CD4-positive, alpha-beta memory T cell (primary cell): Measurements from ENCODE around the gene INHBC. TPM values are rescaled to one million over a fixed set of nuclear protein-coding genes. Genes with fewer than 3 reads are reported as not detected.

Experiments
- CTCF ChIA-PET: fragments of 350-600 bp; sonication (Branson Sonifier 250); formaldehyde crosslinking; loops from one replicate; lab custom pipeline; 2021; ENCODE audit warnings: inconsistent platforms; ENCODE audit not compliant: partially characterized antibody; lab: Charles Lee
- POLR2A ChIA-PET: fragments of 350-600 bp; sonication (Branson Sonifier 250); formaldehyde crosslinking; loops from one replicate; lab custom pipeline; 2021; ENCODE audit not compliant: partially characterized antibody; lab: Charles Lee
- DNase-seq, 5 donors: peaks; one replicate each; pipeline versions ENCODE4 v3.0.0 to v3.0.0-alpha.2; 2020 to 2022; ENCODE audit warnings: mixed read lengths in 1 of 5
- H3K27ac ChIP-seq: one replicate; pipeline ENCODE4 v1.7.0; 2013; ENCODE audit warnings: low read depth, low read length
- H3K27me3 ChIP-seq: 2 replicates; pipeline ENCODE4 v1.7.0; 2013; ENCODE audit warnings: mild to moderate bottlenecking, low read length, moderate library complexity; ENCODE audit not compliant: insufficient read depth
- H3K36me3 ChIP-seq: 2 replicates; pipeline ENCODE4 v1.7.0; 2013; ENCODE audit warnings: mild to moderate bottlenecking, low read length, moderate library complexity; ENCODE audit not compliant: insufficient read depth
- H3K4me1 ChIP-seq: 2 replicates; pipeline ENCODE4 v1.7.0; 2013; ENCODE audit warnings: mild to moderate bottlenecking, low read length, moderate library complexity; ENCODE audit not compliant: insufficient read depth
- H3K4me3 ChIP-seq, 2 donors: one replicate each; pipeline ENCODE4 v1.7.0; 2013; ENCODE audit warnings: low read length in 2 of 2, mild to moderate bottlenecking in 1 of 2
- H3K9me3 ChIP-seq, 2 donors: one replicate each; pipeline ENCODE4 v1.7.0; 2013; ENCODE audit warnings: low read length in 2 of 2, control low read depth in 1 of 2; ENCODE audit not compliant: control insufficient read depth in 1 of 2
- H3K27ac Mint-ChIP-seq, 7 donors: one replicate each; pipeline ENCODE4 v1.8.0; 2020 to 2021; ENCODE audit warnings: mixed read lengths in 7 of 7, mild to moderate bottlenecking in 6 of 7, inconsistent platforms in 3 of 7, moderate library complexity in 3 of 7
- H3K27me3 Mint-ChIP-seq, 2 donors: one replicate each; pipeline ENCODE4 v1.8.0; 2020 to 2021; ENCODE audit warnings: mixed read lengths in 2 of 2
- H3K36me3 Mint-ChIP-seq, 2 donors: one replicate each; pipeline ENCODE4 v1.8.0; 2020 to 2021; ENCODE audit warnings: mixed read lengths in 2 of 2, inconsistent platforms in 1 of 2, mild to moderate bottlenecking in 1 of 2
- H3K4me1 Mint-ChIP-seq, 4 donors: one replicate each; pipeline ENCODE4 v1.8.0; 2020 to 2021; ENCODE audit warnings: mixed read lengths in 4 of 4, mild to moderate bottlenecking in 1 of 4
- H3K4me3 Mint-ChIP-seq, 8 donors: one replicate each; pipeline ENCODE4 v1.8.0; 2020 to 2021; ENCODE audit warnings: mixed read lengths in 8 of 8, mild to moderate bottlenecking in 7 of 8, moderate library complexity in 6 of 8, inconsistent platforms in 3 of 8
- H3K9me3 Mint-ChIP-seq, 8 donors: one replicate each; pipeline ENCODE4 v1.8.0; 2020 to 2021; ENCODE audit warnings: mixed read lengths in 8 of 8, mild to moderate bottlenecking in 5 of 8, inconsistent platforms in 3 of 8, moderate library complexity in 1 of 8
- intact Hi-C: fragments of 100-400 bp; cut with micrococcal nuclease; formaldehyde crosslinking; loops from one replicate; pipeline ENCODE4 v1.15.1; 2023
- polyA plus RNA-seq, 2 donors: library from polyadenylated mRNA; unstranded; fragments of 300-500 nt; fragmentation: Illumina TruSeq; gene quantifications; one replicate each; pipeline ENCODE4 v1.2.3, GENCODE V29; 2021
- total RNA-seq, 2 experiments: library from RNA; stranded (reverse); gene quantifications; one replicate each; pipeline ENCODE4 v1.2.3, GENCODE V29; 2021

INHBC gene
- total and polyA plus RNA-seq, 4 experiments from 2014 or later, result not detected

DNA sequence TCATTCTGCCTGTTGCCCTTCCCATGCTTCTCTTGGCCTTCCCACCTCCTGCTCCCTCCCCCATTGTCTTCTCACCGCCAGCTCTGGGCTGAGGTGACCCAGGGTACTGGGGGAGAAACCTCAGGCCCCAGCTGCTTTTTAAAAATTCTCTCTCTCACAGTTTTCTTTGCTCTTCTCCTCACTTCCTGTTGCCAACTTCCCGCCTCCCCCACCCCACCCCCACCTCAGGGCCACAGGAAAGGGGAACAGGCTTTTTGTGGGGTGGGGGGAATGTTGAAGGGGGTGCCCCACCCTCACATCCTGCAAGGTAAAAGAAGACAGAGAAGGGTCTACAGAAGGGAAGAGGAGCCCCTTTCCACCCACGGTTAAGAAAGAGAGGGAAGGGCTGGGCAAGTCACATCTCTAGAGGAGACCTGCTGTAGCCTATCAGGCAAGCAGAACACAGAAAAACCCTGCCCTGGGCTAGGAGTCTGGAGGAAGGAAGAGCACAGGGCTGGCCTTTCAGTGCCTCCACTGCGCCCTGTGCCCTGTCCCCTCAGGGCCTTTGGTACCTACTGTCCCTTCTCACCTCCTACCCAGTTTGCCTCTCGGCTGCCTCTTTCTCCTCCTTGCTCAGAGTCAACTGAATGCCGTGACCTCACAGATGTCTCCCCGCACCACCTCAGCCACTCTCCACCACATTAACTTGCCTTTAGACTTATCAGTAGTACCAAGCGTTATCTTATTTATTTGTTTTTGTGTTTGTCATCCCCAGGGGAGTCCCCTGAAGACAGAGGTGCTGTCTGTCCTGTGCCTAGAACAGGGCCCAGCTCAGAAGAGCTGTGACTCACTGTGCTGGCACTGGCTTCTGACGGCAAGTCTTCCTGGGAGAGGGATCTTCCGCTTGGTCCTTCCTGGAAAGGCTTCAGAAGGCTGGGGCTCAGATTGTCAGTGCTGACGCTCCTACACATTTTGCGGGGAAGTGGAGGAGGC, 43.4 kb downstream of the INHBC start:
- intact Hi-C loops, result loop anchor here (1.0 to 5.0 kb wide), 3 partner anchors 16 to 264 kb away; partner anchors contain the start of gene DCTN2
- H3K36me3 ChIP-seq, result peaks cover 19% of the 10 kb centered on the region
- peaks cover 49 to 82% (median 66%) of the 10 kb centered on the region in 4 donors for H3K4me1 Mint-ChIP-seq
- peak overlapping the region; percentile 86 for H3K27ac ChIP-seq
- H3K36me3 Mint-ChIP-seq, result peaks cover 30 to 42% of the 10 kb centered on the region in 2 donors
- H3K27me3 ChIP-seq, result no peaks in the 10 kb centered on the region
- ChIA-PET POLR2A (interaction anchor here (0.7 to 10.2 kb wide), 20 partner anchors 8 to 266 kb away, joined by 3 to 225 read pairs (median 6); partner anchors contain the start of genes DCTN2, DDIT3, GLI1 and MARS1), CTCF (interaction anchor here (0.6 to 10.7 kb wide), 11 partner anchors 9 to 366 kb away, joined by 3 to 204 read pairs (median 3); partner anchors contain the start of genes DCTN2, DDIT3, GLI1 and INHBE)
- peak; percentile 58 to 89 (median 64) for DNase-seq
- H3K4me3 ChIP-seq, result peak overlapping the region; percentile 91 to 97
- H3K4me3 Mint-ChIP-seq, result peak overlapping the region; percentile 89 to 99 (median 98)
- H3K4me1 ChIP-seq, result peaks cover 70% of the 10 kb centered on the region
- H3K27me3 Mint-ChIP-seq, result no peaks in the 10 kb centered on the region
- peaks cover 0 to 3% (median 0%) of the 10 kb centered on the region in 8 donors for H3K9me3 Mint-ChIP-seq
- no peaks in the 10 kb centered on the region for H3K9me3 ChIP-seq
- H3K27ac Mint-ChIP-seq, result peak overlapping the region; percentile 98 to 100 (median 99)

- POLR2A ChIA-PET, result interaction anchor here (0.7 to 10.2 kb wide), 13 partner anchors 9 to 400 kb away, joined by 3 to 225 read pairs (median 8); partner anchors contain the start of genes DCTN2, DDIT3, GLI1 and MARS1
- peaks cover 0 to 3% (median 0%) of the 10 kb centered on the region in 8 donors for H3K9me3 Mint-ChIP-seq
- H3K36me3 Mint-ChIP-seq, result peaks cover 21 to 34% of the 10 kb centered on the region in 2 donors
- peak overlapping the region; percentile 89 to 99 (median 98) for H3K4me3 Mint-ChIP-seq
- intact Hi-C loops, result loop anchor here (1.0 to 5.0 kb wide), 3 partner anchors 8 to 263 kb away; partner anchors contain the start of gene DDIT3
- H3K27ac Mint-ChIP-seq, result peak overlapping the region; percentile 98 to 100 (median 99)
- Histone ChIP-seq H3K9me3 (no peaks in the 10 kb centered on the region), H3K27me3 (no peaks in the 10 kb centered on the region), H3K27ac (peak overlapping the region; percentile 86), H3K4me1 (peaks cover 62% of the 10 kb centered on the region), H3K4me3 (peak overlapping the region; percentile 91 to 97), H3K36me3 (peaks cover 12% of the 10 kb centered on the region)
- no peaks in the 10 kb centered on the region for H3K27me3 Mint-ChIP-seq
- DNase-seq, result no peak
- H3K4me1 Mint-ChIP-seq, result peaks cover 49 to 78% (median 63%) of the 10 kb centered on the region in 4 donors
- CTCF ChIA-PET, result interaction anchor here (0.7 to 10.7 kb wide), 2 partner anchors 17 to 48 kb away, joined by 4 to 204 read pairs; partner anchors contain the start of gene GLI1
Measured at GRCh38 chr12:57479043-57479375, 44.4 kb downstream of the INHBC start.

GRCh38 chr12:57479376-57480115, 45.0 kb downstream of the INHBC start, which contains the start of gene ARHGAP9:
ARHGAP9 (minus strand) TSS chr12:57479866; CDS start chr12:57479406, 460 bp downstream.
- Histone ChIP-seq H3K9me3 (no peaks in the 10 kb centered on the region), H3K4me1 (peaks cover 56% of the 10 kb centered on the region), H3K4me3 (peak within 1 kb of the TSS; percentile 91 to 97), H3K36me3 (peaks cover 6% of the 10 kb centered on the region), H3K27ac (peak within 1 kb of the TSS; percentile 86), H3K27me3 (no peaks in the 10 kb centered on the region)
- DNase-seq, result peak; percentile 83 to 90 (median 86)
- Mint-ChIP-seq H3K27ac (peak within 1 kb of the TSS; percentile 98 to 100 (median 99)), H3K36me3 (peaks cover 16 to 29% of the 10 kb centered on the region in 2 donors), H3K27me3 (no peaks in the 10 kb centered on the region), H3K9me3 (peaks cover 0 to 3% (median 0%) of the 10 kb centered on the region in 8 donors), H3K4me3 (peak within 1 kb of the TSS; percentile 89 to 99 (median 98)), H3K4me1 (peaks cover 44 to 73% (median 57%) of the 10 kb centered on the region in 4 donors)
- CTCF ChIA-PET, result interaction anchor here (0.6 to 10.7 kb wide), 5 partner anchors 11 to 47 kb away, joined by 3 to 204 read pairs (median 4); partner anchors contain the start of genes GLI1 and INHBE
- intact Hi-C loops, result loop anchor here (1.0 to 5.0 kb wide), 3 partner anchors 8 to 263 kb away; partner anchors contain the start of gene DDIT3
- POLR2A ChIA-PET, result interaction anchor here (0.6 to 10.2 kb wide), 22 partner anchors 9 to 401 kb away, joined by 3 to 225 read pairs (median 5); partner anchors contain the start of genes DCTN2, DDIT3, GLI1 and MARS1

GRCh38 chr12:57481671-57482070, 47.1 kb downstream of the INHBC start:
- Histone ChIP-seq H3K4me3 (no peak overlapping the region), H3K4me1 (peaks cover 41% of the 10 kb centered on the region), H3K36me3 (no peaks in the 10 kb centered on the region), H3K9me3 (no peaks in the 10 kb centered on the region), H3K27ac (peak overlapping the region; percentile 86), H3K27me3 (no peaks in the 10 kb centered on the region)
- Mint-ChIP-seq H3K9me3 (peaks cover 0 to 3% (median 0%) of the 10 kb centered on the region in 8 donors), H3K36me3 (peaks cover 5 to 17% of the 10 kb centered on the region in 2 donors), H3K4me1 (peaks cover 39 to 60% (median 46%) of the 10 kb centered on the region in 4 donors), H3K4me3 (peak overlapping the region in 5 of 8 donors; percentile 17 to 80 (median 58)), H3K27ac (peak overlapping the region; percentile 98 to 100 (median 99)), H3K27me3 (no peaks in the 10 kb centered on the region)
- ChIA-PET POLR2A (interaction anchor here (1.1 to 10.2 kb wide), 3 partner anchors 12 to 38 kb away, joined by 4 to 225 read pairs (median 82); partner anchors contain the start of genes DDIT3 and GLI1), CTCF (interaction anchor here (10.7 kb wide), 1 partner anchor 19 kb away, joined by 204 read pairs; the partner anchor contains the start of gene GLI1)
- intact Hi-C loops, result no loop called here
- DNase-seq, result peak in 1 of 5 donors; percentile 27

- intact Hi-C loops, result no loop called here
- ChIA-PET POLR2A (interaction anchor here (10.2 kb wide), 1 partner anchor 21 kb away, joined by 225 read pairs; the partner anchor contains the start of gene GLI1), CTCF (interaction anchor here (0.6 to 10.7 kb wide), 3 partner anchors 21 to 1062 kb away, joined by 3 to 204 read pairs (median 3); partner anchors contain the start of gene GLI1)
- H3K27ac ChIP-seq, result no peak overlapping the region
- H3K4me1 ChIP-seq, result peaks cover 44% of the 10 kb centered on the region
- Mint-ChIP-seq H3K27me3 (no peaks in the 10 kb centered on the region), H3K4me3 (peak overlapping the region in 2 of 8 donors; percentile 16 to 49), H3K9me3 (peaks cover 0 to 5% (median 0%) of the 10 kb centered on the region in 8 donors), H3K27ac (peak overlapping the region; percentile 18 to 89 (median 72)), H3K4me1 (peaks cover 39 to 53% (median 45%) of the 10 kb centered on the region in 4 donors), H3K36me3 (peaks cover 0 to 7% of the 10 kb centered on the region in 2 donors)
- H3K27me3 ChIP-seq, result no peaks in the 10 kb centered on the region
- H3K9me3 ChIP-seq, result no peaks in the 10 kb centered on the region
- H3K36me3 ChIP-seq, result no peaks in the 10 kb centered on the region
- DNase-seq, result no peak
- H3K4me3 ChIP-seq, result no peak overlapping the region
Measured at GRCh38 chr12:57483466-57483865, 48.9 kb downstream of the INHBC start.

DNA sequence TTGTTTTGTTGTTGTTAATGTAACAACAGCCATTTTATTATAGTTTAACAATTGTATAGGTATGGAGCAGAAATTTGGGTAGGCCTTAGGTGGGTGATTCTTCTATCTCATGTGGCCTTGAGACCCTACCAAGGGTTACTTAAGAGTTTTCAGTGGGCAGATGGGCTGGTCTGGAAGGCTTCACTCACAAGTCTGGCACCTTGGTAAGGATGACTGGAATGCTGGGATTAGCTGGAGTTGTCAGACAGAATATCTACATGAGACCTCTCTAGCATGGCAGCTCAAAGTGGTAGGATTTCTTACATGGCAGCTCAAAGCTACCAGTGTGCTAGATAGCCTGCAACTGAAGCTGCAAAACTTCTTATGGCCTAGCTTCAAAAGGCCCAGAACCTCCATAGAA, 51.1 kb downstream of the INHBC start:
- intact Hi-C loops, result loop anchor here (2.0 to 5.0 kb wide), 2 partner anchors 61 to 207 kb away; partner anchors contain the start of genes DCTN2 and OS9
- Histone ChIP-seq H3K27me3 (no peaks in the 10 kb centered on the region), H3K4me3 (no peak overlapping the region), H3K4me1 (peaks cover 35% of the 10 kb centered on the region), H3K27ac (no peak overlapping the region), H3K9me3 (no peaks in the 10 kb centered on the region), H3K36me3 (peaks cover 12% of the 10 kb centered on the region)
- peaks cover 0 to 3% (median 0%) of the 10 kb centered on the region in 8 donors for H3K9me3 Mint-ChIP-seq
- CTCF ChIA-PET, result interaction anchor here (1.1 to 2.8 kb wide), 4 partner anchors 10 to 35 kb away, joined by 3 to 29 read pairs (median 12); partner anchors contain the start of genes DDIT3 and GLI1
- no peak overlapping the region for H3K4me3 Mint-ChIP-seq
- H3K27me3 Mint-ChIP-seq, result no peaks in the 10 kb centered on the region
- DNase-seq, result no peak
- peaks cover 13 to 23% of the 10 kb centered on the region in 2 donors for H3K36me3 Mint-ChIP-seq
- POLR2A ChIA-PET, result interaction anchor here (2.7 to 6.3 kb wide), 3 partner anchors 9 to 34 kb away, joined by 13 to 75 read pairs (median 18); partner anchors contain the start of genes ARHGAP9, DDIT3 and GLI1
- H3K27ac Mint-ChIP-seq, result peak overlapping the region in 4 of 7 donors; percentile 19 to 77 (median 48)
- peaks cover 29 to 47% (median 35%) of the 10 kb centered on the region in 4 donors for H3K4me1 Mint-ChIP-seq
